ENCODE measurements around the gene LTBP1. TPM values are rescaled to one million over a fixed set of nuclear protein-coding genes. Genes with fewer than 3 reads are reported as not detected.
"Not testable (repeated sequence)": the region's sequence is repeated elsewhere in the genome, so short reads cannot be mapped to it uniquely, and the experiment has no call there.

LTBP1 gene
- total RNA-seq, 2 experiments from 2014 or later, result 0.10 to 0.27 TPM

GRCh38 chr2:33047939-33048338 lies 101.2 kb downstream of the LTBP1 start:
- ChIA-PET CTCF (no interaction called here), POLR2A (no interaction called here)
- H3K4me1 Mint-ChIP-seq (ENCODE audit: low read depth), result no peaks in the 10 kb centered on the region
- H3K36me3 Mint-ChIP-seq, result no peaks in the 10 kb centered on the region
- H3K27me3 Mint-ChIP-seq, result peaks cover 2% of the 10 kb centered on the region
- no peak overlapping the region for H3K27ac Mint-ChIP-seq
- H3K4me3 Mint-ChIP-seq, result no peak overlapping the region
- no peak for DNase-seq
- H3K9me3 Mint-ChIP-seq, result no peaks in the 10 kb centered on the region
- intact Hi-C loops (cut with micrococcal nuclease), result no loop called here

DNA sequence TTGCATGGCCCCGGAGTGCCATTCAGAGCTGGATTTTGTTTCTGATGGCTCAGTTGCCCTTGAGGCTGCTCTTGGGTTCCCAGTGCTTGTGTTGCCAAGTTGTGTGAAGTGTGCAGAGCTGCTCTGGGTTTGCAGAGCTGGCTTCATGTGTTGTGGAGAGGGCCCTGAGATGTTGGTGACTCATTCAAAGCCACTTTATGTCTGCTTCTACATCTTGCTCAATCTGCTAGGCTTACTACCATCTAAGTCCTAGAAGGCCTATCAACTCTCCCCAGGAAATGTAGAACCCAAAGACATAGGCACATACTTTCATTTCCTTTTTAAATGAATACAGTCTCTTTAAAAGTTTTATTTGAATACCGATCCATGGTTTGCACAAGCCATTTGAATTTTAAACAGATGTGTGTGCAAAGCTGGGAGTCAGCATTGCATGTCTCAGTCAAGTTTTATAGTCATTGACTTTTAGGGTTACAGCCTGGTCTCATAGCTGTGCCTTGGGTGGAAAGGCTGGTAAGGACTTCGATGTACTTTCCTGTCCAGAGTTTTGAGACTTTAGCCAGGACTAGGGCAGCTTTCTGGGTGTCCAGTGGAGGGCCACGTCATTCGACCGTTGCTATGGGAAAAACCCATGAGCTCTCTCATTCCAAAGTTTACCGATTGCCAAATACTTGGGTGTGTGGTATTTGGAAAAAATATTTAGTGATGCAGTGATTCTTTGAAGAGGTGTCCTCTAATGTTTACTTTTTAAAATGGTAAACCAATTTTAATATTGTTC lies 105.0 kb downstream of the LTBP1 start:
- DNase-seq, result no peak
- no peak overlapping the region for H3K4me3 Mint-ChIP-seq
- no peaks in the 10 kb centered on the region for H3K9me3 Mint-ChIP-seq
- H3K36me3 Mint-ChIP-seq, result no peaks in the 10 kb centered on the region
- ChIA-PET POLR2A (no interaction called here), CTCF (no interaction called here)
- no peak overlapping the region for H3K27ac Mint-ChIP-seq
- H3K27me3 Mint-ChIP-seq, result peaks cover 2% of the 10 kb centered on the region
- H3K4me1 Mint-ChIP-seq (ENCODE audit: low read depth), result no peaks in the 10 kb centered on the region
- intact Hi-C loops (cut with micrococcal nuclease), result no loop called here

GRCh38 chr2:33052361-33052735 lies 105.6 kb downstream of the LTBP1 start:
- Mint-ChIP-seq H3K27me3 (peaks cover under 1% of the 10 kb centered on the region), H3K27ac (no peak overlapping the region), H3K36me3 (no peaks in the 10 kb centered on the region), H3K4me1 (ENCODE audit: low read depth) (no peaks in the 10 kb centered on the region), H3K4me3 (no peak overlapping the region), H3K9me3 (no peaks in the 10 kb centered on the region)
- intact Hi-C loops (cut with micrococcal nuclease), result no loop called here
- no peak for DNase-seq
- ChIA-PET POLR2A (no interaction called here), CTCF (no interaction called here)

GRCh38 chr2:33052795-33053194 lies 106.0 kb downstream of the LTBP1 start:
- H3K9me3 Mint-ChIP-seq; intact Hi-C loops (cut with micrococcal nuclease); H3K4me1 Mint-ChIP-seq (ENCODE audit: low read depth); H3K27ac Mint-ChIP-seq; H3K4me3 Mint-ChIP-seq; H3K27me3 Mint-ChIP-seq; DNase-seq; H3K36me3 Mint-ChIP-seq; POLR2A ChIA-PET; CTCF ChIA-PET: not testable (repeated sequence)

- no peaks in the 10 kb centered on the region for H3K9me3 Mint-ChIP-seq
- intact Hi-C loops (cut with micrococcal nuclease), result no loop called here
- H3K36me3 Mint-ChIP-seq, result no peaks in the 10 kb centered on the region
- H3K4me1 Mint-ChIP-seq (ENCODE audit: low read depth), result no peaks in the 10 kb centered on the region
- POLR2A ChIA-PET, result no interaction called here
- H3K27ac Mint-ChIP-seq, result no peak overlapping the region
- CTCF ChIA-PET, result no interaction called here
- H3K27me3 Mint-ChIP-seq, result peaks cover 1% of the 10 kb centered on the region
- no peak for DNase-seq
- no peak overlapping the region for H3K4me3 Mint-ChIP-seq
Observed at GRCh38 chr2:33056170-33056569, 109.4 kb downstream of the LTBP1 start.

DNA sequence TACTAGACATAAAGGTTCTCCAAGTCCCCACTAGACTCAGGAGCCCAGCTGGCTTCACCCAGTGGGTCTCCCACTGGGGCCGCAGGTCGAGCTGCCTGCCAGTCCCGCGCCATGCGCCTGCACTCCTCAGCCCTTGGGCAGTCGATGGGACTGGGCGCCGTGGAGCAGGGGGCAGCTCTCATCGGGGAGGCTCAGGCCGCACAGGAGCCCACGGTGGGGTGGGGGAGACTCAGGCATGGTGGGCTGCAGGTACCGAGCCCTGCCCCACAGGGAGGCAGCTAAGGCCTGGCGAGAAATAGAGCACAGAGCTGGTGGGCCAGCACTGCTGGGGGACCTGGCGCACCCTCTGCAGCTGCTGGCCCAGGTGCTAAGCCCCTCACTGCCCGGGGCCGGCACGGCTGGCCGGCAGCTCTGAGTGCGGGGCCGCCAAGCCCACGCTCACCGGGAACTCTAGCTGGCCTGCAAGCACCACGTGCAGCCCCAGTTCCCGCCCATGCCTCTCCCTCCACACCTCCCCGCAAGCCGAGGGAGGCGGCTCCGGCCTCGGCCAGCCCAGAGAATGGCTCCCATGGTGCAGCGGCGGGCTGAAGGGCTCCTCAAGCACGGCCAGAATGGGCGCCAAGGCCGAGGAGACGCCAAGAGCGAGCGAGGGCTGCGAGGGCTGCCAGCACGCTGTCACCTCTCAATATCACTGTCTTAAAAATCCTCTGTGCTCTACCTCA lies 110.7 kb downstream of the LTBP1 start:
- POLR2A ChIA-PET; H3K27me3 Mint-ChIP-seq; DNase-seq; H3K4me1 Mint-ChIP-seq (ENCODE audit: low read depth); CTCF ChIA-PET; H3K27ac Mint-ChIP-seq; H3K36me3 Mint-ChIP-seq; H3K4me3 Mint-ChIP-seq; intact Hi-C loops (cut with micrococcal nuclease); H3K9me3 Mint-ChIP-seq: not testable (repeated sequence)

DNA sequence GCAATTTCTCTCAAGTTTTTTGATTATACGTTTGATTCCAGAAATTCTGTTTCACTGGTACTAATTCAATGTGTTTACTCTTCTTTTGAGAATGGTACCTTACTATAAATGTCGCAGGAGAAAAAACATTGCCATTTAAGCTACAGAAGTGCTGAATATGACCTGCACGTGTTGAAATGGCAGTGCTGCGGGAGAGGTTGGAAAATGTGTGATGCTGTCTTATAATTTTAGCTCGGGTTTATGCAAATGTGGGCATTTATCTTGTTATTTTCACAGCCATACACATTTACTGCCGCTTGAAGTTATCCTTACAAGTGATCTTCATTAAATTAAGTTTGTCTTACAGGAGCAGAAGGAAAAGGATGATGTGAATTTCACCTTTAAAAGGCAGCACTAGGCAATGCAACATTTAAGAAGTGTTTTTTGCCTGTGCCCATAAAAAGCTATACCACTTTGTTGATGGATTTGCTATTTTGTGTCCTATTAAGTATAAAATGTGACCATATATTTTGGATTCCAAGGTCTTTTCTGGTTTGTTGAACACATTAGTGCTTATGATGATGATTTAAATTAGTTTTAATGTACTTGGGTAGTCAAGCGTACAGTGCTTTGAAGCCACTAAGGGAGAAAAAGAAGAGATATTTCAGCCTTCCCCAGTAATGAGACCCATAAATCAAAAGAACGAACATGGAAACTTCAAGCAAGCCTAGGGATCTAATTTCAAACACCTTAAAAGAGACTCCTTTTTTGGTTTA lies 112.1 kb downstream of the LTBP1 start:
- POLR2A ChIA-PET, result no interaction called here
- CTCF ChIA-PET, result no interaction called here
- H3K27me3 Mint-ChIP-seq, result peaks cover 3% of the 10 kb centered on the region
- no peak overlapping the region for H3K4me3 Mint-ChIP-seq
- intact Hi-C loops (cut with micrococcal nuclease), result no loop called here
- no peaks in the 10 kb centered on the region for H3K4me1 Mint-ChIP-seq (ENCODE audit: low read depth)
- no peak for DNase-seq
- H3K9me3 Mint-ChIP-seq, result no peaks in the 10 kb centered on the region
- no peak overlapping the region for H3K27ac Mint-ChIP-seq
- H3K36me3 Mint-ChIP-seq, result no peaks in the 10 kb centered on the region

GRCh38 chr2:33059471-33060156 lies 112.9 kb downstream of the LTBP1 start:
- Mint-ChIP-seq H3K4me3 (no peak overlapping the region), H3K36me3 (no peaks in the 10 kb centered on the region), H3K27me3 (peaks cover 3% of the 10 kb centered on the region), H3K9me3 (no peaks in the 10 kb centered on the region), H3K4me1 (ENCODE audit: low read depth) (no peaks in the 10 kb centered on the region), H3K27ac (no peak overlapping the region)
- POLR2A ChIA-PET, result no interaction called here
- DNase-seq, result no peak
- intact Hi-C loops (cut with micrococcal nuclease), result no loop called here
- CTCF ChIA-PET, result no interaction called here

GRCh38 chr2:33060405-33060804 lies 113.7 kb downstream of the LTBP1 start:
- intact Hi-C loops (cut with micrococcal nuclease), result no loop called here
- Mint-ChIP-seq H3K4me1 (ENCODE audit: low read depth) (no peaks in the 10 kb centered on the region), H3K36me3 (no peaks in the 10 kb centered on the region), H3K27ac (no peak overlapping the region), H3K9me3 (no peaks in the 10 kb centered on the region), H3K4me3 (no peak overlapping the region), H3K27me3 (peaks cover 5% of the 10 kb centered on the region)
- ChIA-PET CTCF (interaction anchor here (0.8 kb wide), 1 partner anchor 522 kb away, joined by 3 read pairs; no protein-coding TSS in a partner anchor), POLR2A (no interaction called here)
- DNase-seq, result no peak

GRCh38 chr2:33062665-33063250 lies 116.0 kb downstream of the LTBP1 start:
- DNase-seq, result no peak
- H3K4me1 Mint-ChIP-seq (ENCODE audit: low read depth), result no peaks in the 10 kb centered on the region
- H3K4me3 Mint-ChIP-seq, result no peak overlapping the region
- ChIA-PET CTCF (no interaction called here), POLR2A (no interaction called here)
- H3K27ac Mint-ChIP-seq, result no peak overlapping the region
- H3K27me3 Mint-ChIP-seq, result peaks cover 5% of the 10 kb centered on the region
- H3K9me3 Mint-ChIP-seq, result no peaks in the 10 kb centered on the region
- intact Hi-C loops (cut with micrococcal nuclease), result no loop called here
- no peaks in the 10 kb centered on the region for H3K36me3 Mint-ChIP-seq

GRCh38 chr2:33064349-33064801 lies 117.6 kb downstream of the LTBP1 start:
- H3K4me3 Mint-ChIP-seq, result no peak overlapping the region
- no peaks in the 10 kb centered on the region for H3K36me3 Mint-ChIP-seq
- ChIA-PET CTCF (no interaction called here), POLR2A (interaction anchor here (0.6 kb wide), 1 partner anchor 80 kb away, joined by 3 read pairs; no protein-coding TSS in a partner anchor)
- intact Hi-C loops (cut with micrococcal nuclease), result no loop called here
- no peaks in the 10 kb centered on the region for H3K9me3 Mint-ChIP-seq
- H3K27ac Mint-ChIP-seq, result no peak overlapping the region
- no peak for DNase-seq
- H3K27me3 Mint-ChIP-seq, result peaks cover 7% of the 10 kb centered on the region
- H3K4me1 Mint-ChIP-seq (ENCODE audit: low read depth), result peaks cover under 1% of the 10 kb centered on the region

DNA sequence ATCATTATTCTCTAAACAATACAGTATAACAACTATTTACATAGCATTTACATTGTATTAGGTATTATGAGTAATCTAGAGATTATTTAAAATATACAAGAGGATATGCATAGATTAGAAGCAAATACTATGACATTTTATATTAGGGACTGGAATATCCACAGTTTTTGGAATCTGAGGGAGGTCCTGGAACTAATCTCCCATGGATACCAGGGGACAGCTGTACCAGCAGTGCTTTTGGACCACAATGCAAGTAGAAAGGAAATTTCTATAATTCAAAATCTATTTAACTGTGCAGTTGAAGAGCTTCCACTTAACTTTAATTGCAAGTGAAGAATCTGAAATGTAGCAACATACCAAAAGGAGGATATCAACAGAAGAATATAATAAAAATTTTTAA lies 120.8 kb downstream of the LTBP1 start:
- Mint-ChIP-seq H3K27me3 (peaks cover 12% of the 10 kb centered on the region), H3K4me3 (no peak overlapping the region), H3K4me1 (ENCODE audit: low read depth) (peaks cover 4% of the 10 kb centered on the region), H3K36me3 (no peaks in the 10 kb centered on the region), H3K27ac (no peak overlapping the region), H3K9me3 (no peaks in the 10 kb centered on the region)
- ChIA-PET CTCF (no interaction called here), POLR2A (no interaction called here)
- intact Hi-C loops (cut with micrococcal nuclease), result no loop called here
- no peak for DNase-seq
